Muscle of back (tissue), 11 donors: ENCODE results near the gene DDOST. TPM values are rescaled to one million over a fixed set of nuclear protein-coding genes. Genes with fewer than 3 reads are reported as not detected.

Experiments used
- DNase-seq, 3 donors: peaks; one replicate each; pipeline versions ENCODE4 v3.0.0 to v3.0.0-alpha.2; 2013
- polyA plus RNA-seq, 10 donors: library from polyadenylated mRNA; unstranded; fragments of 120-200 nt; gene quantifications; one replicate each; pipeline ENCODE4 v1.2.1, GENCODE V29; 2013; ENCODE audit not compliant: insufficient read length in 10 of 10

Gene DDOST
- polyA plus RNA-seq, 10 donors = 113 to 173 (median 132) TPM

GRCh38 chr1:20663969-20664715 is 3.0 kb upstream of the DDOST start:
- no peak for DNase-seq

- DNase-seq = no peak
These were observed 2.2 kb upstream of the DDOST start for GRCh38 chr1:20663365-20663764.

- no peak for DNase-seq
These were observed 924 bp upstream of the DDOST start for GRCh38 chr1:20662110-20662475.

GRCh38 chr1:20660847-20661206 is 342 bp downstream of the DDOST start:
- no peak for DNase-seq

- DNase-seq = no peak
These were observed 806 bp downstream of the DDOST start for GRCh38 chr1:20660363-20660762.

- no peak for DNase-seq
These were observed 2.8 kb downstream of the DDOST start for GRCh38 chr1:20658166-20658915.

DNA sequence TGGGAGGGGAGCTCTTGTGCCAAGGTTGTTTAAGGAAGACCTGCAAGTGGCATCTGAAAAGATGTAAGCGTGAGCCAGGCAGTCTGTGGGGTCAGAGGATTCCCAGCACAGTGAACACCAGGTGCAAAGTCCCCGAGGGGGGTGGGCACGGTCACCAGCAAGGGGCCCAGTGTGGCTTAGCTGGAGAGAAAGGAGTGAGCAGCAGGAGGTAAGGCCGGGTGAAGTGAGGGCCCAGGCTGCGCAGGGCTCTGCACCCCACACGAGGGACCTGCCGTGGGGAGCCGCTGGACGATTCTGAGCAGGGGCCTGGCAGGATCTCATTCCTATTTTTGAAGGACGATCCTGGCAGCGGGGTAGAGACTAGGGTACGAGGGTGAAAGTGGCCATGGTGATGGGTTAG is 4.1 kb downstream of the DDOST start:
- no peak for DNase-seq

- no peak for DNase-seq
These were observed 7.0 kb downstream of the DDOST start for GRCh38 chr1:20654104-20654690.

- DNase-seq = no peak
These were observed 8.9 kb downstream of the DDOST start for GRCh38 chr1:20652300-20652699.

- DNase-seq = no peak
These were observed 12.2 kb downstream of the DDOST start for GRCh38 chr1:20648946-20649345.

DNA sequence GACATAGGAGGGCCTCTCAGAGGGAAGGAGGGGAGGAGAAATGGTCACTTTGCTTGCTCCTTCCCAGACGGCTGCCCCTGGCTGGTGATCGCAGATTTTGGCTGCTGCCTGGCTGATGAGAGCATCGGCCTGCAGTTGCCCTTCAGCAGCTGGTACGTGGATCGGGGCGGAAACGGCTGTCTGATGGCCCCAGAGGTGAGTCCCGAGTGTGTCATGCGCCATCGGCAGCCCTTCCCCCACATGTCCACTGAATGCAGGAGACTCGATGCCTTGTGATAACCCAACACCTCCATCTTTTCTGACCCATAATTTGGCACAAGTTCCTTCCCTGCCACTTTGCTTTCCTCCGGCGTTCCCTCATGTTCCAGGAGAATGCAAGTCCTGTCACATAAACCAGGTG is 12.7 kb downstream of the DDOST start:
- no peak for DNase-seq

DNA sequence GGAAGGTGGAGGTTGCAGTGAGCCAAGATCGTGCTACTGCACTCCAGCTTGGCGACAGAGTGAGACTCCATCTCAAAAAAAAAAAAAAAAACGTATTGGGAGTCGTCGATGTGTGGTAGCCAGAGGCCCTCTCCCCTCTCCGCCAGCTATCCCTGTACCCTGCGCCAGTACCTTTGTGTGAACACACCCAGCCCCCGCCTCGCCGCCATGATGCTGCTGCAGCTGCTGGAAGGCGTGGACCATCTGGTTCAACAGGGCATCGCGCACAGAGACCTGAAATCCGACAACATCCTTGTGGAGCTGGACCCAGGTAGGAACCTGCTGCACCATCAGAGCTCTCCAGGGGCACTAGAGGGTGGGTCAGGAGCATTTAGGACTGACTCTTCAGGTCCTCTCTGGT is 15.8 kb downstream of the DDOST start:
- DNase-seq = no peak

- DNase-seq = no peak
These were observed 16.8 kb downstream of the DDOST start for GRCh38 chr1:20644416-20644815.

DNA sequence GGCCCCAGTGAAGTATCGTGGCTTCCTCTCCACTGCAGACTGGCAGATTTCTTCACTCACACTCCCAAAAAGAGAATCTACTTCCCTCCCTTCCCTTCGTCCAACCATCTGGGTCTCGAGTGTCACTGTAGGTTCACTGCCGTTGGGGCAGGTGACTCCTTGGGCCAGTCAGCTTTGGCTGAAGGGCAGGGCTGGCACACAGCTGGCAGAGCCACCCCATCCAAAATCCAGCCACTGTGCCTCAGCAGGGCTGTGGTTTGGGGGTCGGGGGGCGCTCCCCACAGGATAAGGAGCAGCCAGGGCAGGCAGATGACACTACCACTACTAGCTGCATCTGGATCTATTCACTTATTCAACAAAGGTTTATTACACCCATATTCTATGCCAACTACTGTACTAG is 18.1 kb downstream of the DDOST start:
- DNase-seq = no peak

GRCh38 chr1:20641975-20642374 is 19.2 kb downstream of the DDOST start:
- no peak for DNase-seq

- peak; percentile 28 to 65 (median 62) for DNase-seq
These were observed 21.0 kb downstream of the DDOST start for GRCh38 chr1:20640183-20640597.

- DNase-seq = no peak
These were observed 24.3 kb downstream of the DDOST start for GRCh38 chr1:20636785-20637347.

DNA sequence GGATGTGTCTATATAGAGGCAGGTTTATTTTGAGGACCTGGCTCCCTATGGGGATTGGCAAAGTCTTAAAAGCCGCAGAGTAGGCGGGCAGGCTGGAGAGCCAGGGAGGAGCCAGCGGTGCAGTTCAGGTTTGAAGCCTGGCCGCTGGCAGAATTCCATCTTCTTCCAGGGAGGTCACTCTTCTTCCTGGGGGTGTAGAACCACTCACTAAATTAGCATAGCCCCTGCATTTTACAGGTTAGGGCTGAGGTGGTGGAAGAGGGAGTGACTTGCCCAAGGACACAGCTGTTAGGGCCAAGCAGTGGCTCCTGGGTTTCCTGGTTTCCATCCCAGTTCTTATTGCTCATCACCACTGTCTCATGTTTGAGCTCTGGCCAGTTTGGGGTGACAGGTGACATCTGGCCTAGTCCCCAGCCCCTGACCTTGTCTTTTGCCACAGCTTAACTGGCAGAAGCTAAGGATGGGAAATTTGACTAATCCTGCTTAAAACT is 26.5 kb downstream of the DDOST start:
- no peak for DNase-seq

GRCh38 chr1:20634065-20634593 is 27.0 kb downstream of the DDOST start:
- DNase-seq = peak in 1 of 3 donors; percentile 42

- DNase-seq = peak; percentile 51 to 84 (median 73)
These were observed 27.7 kb downstream of the DDOST start, which contains the start of gene PINK1 for GRCh38 chr1:20633190-20634064. TSS of gene PINK1 (plus strand) at chr1:20633458. CDS start at chr1:20633549, 91 bp downstream.

GRCh38 chr1:20632386-20632785 is 28.8 kb downstream of the DDOST start:
- DNase-seq = no peak
